Suprapubic skin (tissue), 4 donors: ENCODE results near the gene PLIN4. TPM values are rescaled to one million over a fixed set of nuclear protein-coding genes. Genes with fewer than 3 reads are reported as not detected.
A peak's percentile ranks its signal among the peaks of the same experiment; 100 is the strongest.

Experiments used
- DNase-seq, 2 donors: peaks; one replicate each; pipeline ENCODE4 v3.0.0-alpha.2; 2019; ENCODE audit warnings: low spot score in 2 of 2
- H3K27ac ChIP-seq: fragments of 200-600 bp; sonication (generic); one replicate; pipeline ENCODE4 v1.5.1; 2019
- H3K27me3 ChIP-seq: fragments of 200-600 bp; sonication (generic); one replicate; pipeline ENCODE4 v1.5.1; 2019
- H3K36me3 ChIP-seq: fragments of 200-600 bp; sonication (generic); one replicate; pipeline ENCODE4 v1.5.1; 2019
- H3K4me1 ChIP-seq: fragments of 200-600 bp; sonication (generic); one replicate; pipeline ENCODE4 v1.5.1; 2019
- H3K4me3 ChIP-seq: fragments of 200-600 bp; sonication (generic); one replicate; pipeline ENCODE4 v1.5.1; 2019; ENCODE audit warnings: mild to moderate bottlenecking
- H3K9me3 ChIP-seq: fragments of 200-600 bp; sonication (generic); one replicate; pipeline ENCODE4 v1.5.1; 2019
- CTCF ChIP-seq, 2 donors: fragments of 200-600 bp in 1 of 2; fragments of 450-650 bp in 1 of 2; sonication (generic) in 1 of 2; IDR thresholded peaks; one replicate each; pipeline ENCODE4 v1.5.1; 2016 to 2019; ENCODE audit warnings: antibody characterized with exemption in 2 of 2, mild to moderate bottlenecking in 1 of 2, moderate library complexity in 1 of 2
- EP300 ChIP-seq: sonication (generic); formaldehyde crosslinking; IDR thresholded peaks from one replicate; pipeline ENCODE4 v1.6.1; 2017; ENCODE audit warnings: antibody characterized with exemption
- POLR2A ChIP-seq, 2 donors: fragments of 450-650 bp; IDR thresholded peaks; one replicate each; pipeline ENCODE4 v1.6.1; 2017; ENCODE audit warnings: antibody characterized with exemption in 2 of 2, mild to moderate bottlenecking in 2 of 2, moderate library complexity in 2 of 2
- POLR2AphosphoS5 ChIP-seq, 3 donors: sonication (generic); formaldehyde crosslinking; IDR thresholded peaks; one replicate each; pipeline ENCODE4 v1.6.1; 2017; ENCODE audit warnings: antibody characterized with exemption in 3 of 3
- WGBS: methylation state at CpG from one replicate; pipeline ENCODE4 v1.1.5; 2018; 5-methylcytosine and 5-hydroxymethylcytosine counted together
- total RNA-seq, 4 donors: library from RNA; depleted of rRNA; stranded (reverse); fragments of >200 nt; gene quantifications; one replicate each; pipeline ENCODE4 v1.1.0, GENCODE V29; 2016

Gene PLIN4
- total RNA-seq, 4 donors from 2014 or later: 12.4 to 38.3 (median 19.3) TPM

- Histone ChIP-seq H3K36me3 (peaks cover 28% of the 10 kb centered on the region), H3K27me3 (no peaks in the 10 kb centered on the region), H3K27ac (peak overlapping the region; percentile 93), H3K4me1 (peaks cover 41% of the 10 kb centered on the region), H3K9me3 (no peaks in the 10 kb centered on the region), H3K4me3 (peak overlapping the region; percentile 72)
- WGBS: 5% methylated on average over 9 of the region's 9 CpGs
- TF ChIP-seq POLR2A (IDR thresholded peaks at IDR 0.05) (no peak), CTCF (IDR thresholded peaks at IDR 0.05) (no peak), POLR2AphosphoS5 (IDR thresholded peaks at IDR 0.05) (no peak), EP300 (no peak)
- peak in 1 of 2 donors; percentile 66 for DNase-seq
Observed at GRCh38 chr19:4456476-4456842, 61.8 kb downstream of the PLIN4 start.

- Histone ChIP-seq H3K36me3 (peaks cover 33% of the 10 kb centered on the region), H3K9me3 (no peaks in the 10 kb centered on the region), H3K4me3 (peak overlapping the region; percentile 72), H3K27ac (peak overlapping the region; percentile 93), H3K27me3 (no peaks in the 10 kb centered on the region), H3K4me1 (peaks cover 41% of the 10 kb centered on the region)
- no peak for TF ChIP-seq POLR2AphosphoS5 (IDR thresholded peaks at IDR 0.05)
- no peak for TF ChIP-seq EP300
- no peak for TF ChIP-seq POLR2A (IDR thresholded peaks at IDR 0.05)
- no peak for TF ChIP-seq CTCF (IDR thresholded peaks at IDR 0.05)
- peak in 1 of 2 donors; percentile 71 for DNase-seq
- 42% methylated on average over 10 of the region's 15 CpGs for WGBS
Observed at GRCh38 chr19:4455719-4456475, 62.4 kb downstream of the PLIN4 start.

- Histone ChIP-seq H3K27me3 (no peaks in the 10 kb centered on the region), H3K4me3 (peak overlapping the region; percentile 72), H3K9me3 (no peaks in the 10 kb centered on the region), H3K36me3 (peaks cover 42% of the 10 kb centered on the region), H3K27ac (peak overlapping the region; percentile 93), H3K4me1 (peaks cover 41% of the 10 kb centered on the region)
- DNase-seq: peak in 1 of 2 donors; percentile 78
- 58% methylated on average over 22 of the region's 29 CpGs for WGBS
- TF ChIP-seq EP300: no peak
- no peak for TF ChIP-seq CTCF (IDR thresholded peaks at IDR 0.05)
- no peak for TF ChIP-seq POLR2A (IDR thresholded peaks at IDR 0.05)
- TF ChIP-seq POLR2AphosphoS5 (IDR thresholded peaks at IDR 0.05): no peak
Observed at GRCh38 chr19:4454747-4455718, 63.3 kb downstream of the PLIN4 start.

- Histone ChIP-seq H3K27me3 (no peaks in the 10 kb centered on the region), H3K36me3 (peaks cover 52% of the 10 kb centered on the region), H3K9me3 (no peaks in the 10 kb centered on the region), H3K4me1 (peaks cover 56% of the 10 kb centered on the region), H3K27ac (no peak overlapping the region), H3K4me3 (no peak overlapping the region)
- whole genome bisulfite sequencing: 73% methylated on average over 8 of the region's 34 CpGs
- DNase-seq: no peak
- TF ChIP-seq CTCF (IDR thresholded peaks at IDR 0.05) (no peak), EP300 (no peak), POLR2AphosphoS5 (IDR thresholded peaks at IDR 0.05) (no peak), POLR2A (IDR thresholded peaks at IDR 0.05) (no peak)
Observed at GRCh38 chr19:4453232-4454179, 64.8 kb downstream of the PLIN4 start.
